SJCRH30 (cell line): ENCODE measurements around the gene HSPB8. TPM values are rescaled to one million over a fixed set of nuclear protein-coding genes. Genes with fewer than 3 reads are reported as not detected.

Experiments used
- DNase-seq, 2 experiments: peaks; one replicate each; pipeline ENCODE4 v3.0.0-alpha.2; 2015 to 2020
- H3K27ac ChIP-seq: fragments of 250-450 bp; sonication (Bioruptor Pico); 2 replicates; pipeline ENCODE4 v1.5.1; 2020; ENCODE audit warnings: mild to moderate bottlenecking, moderate library complexity
- H3K27me3 ChIP-seq: fragments of 250-450 bp; sonication (Bioruptor Pico); 2 replicates; pipeline ENCODE4 v1.5.1; 2020; ENCODE audit warnings: mild to moderate bottlenecking, moderate library complexity
- H3K36me3 ChIP-seq: fragments of 250-450 bp; sonication (Bioruptor Pico); 2 replicates; pipeline ENCODE4 v1.5.1; 2020; ENCODE audit warnings: mild to moderate bottlenecking, moderate library complexity
- H3K4me1 ChIP-seq: fragments of 250-450 bp; sonication (Bioruptor Pico); 2 replicates; pipeline ENCODE4 v1.5.1; 2020; ENCODE audit warnings: mild to moderate bottlenecking, moderate library complexity
- H3K4me3 ChIP-seq: fragments of 250-450 bp; sonication (Bioruptor Pico); 2 replicates; pipeline ENCODE4 v1.5.1; 2020; ENCODE audit warnings: mild to moderate bottlenecking, moderate library complexity
- H3K9me3 ChIP-seq: fragments of 250-450 bp; sonication (Bioruptor Pico); replicated peaks from 2 replicates; pipeline ENCODE4 v1.5.1; 2020; ENCODE audit warnings: mild to moderate bottlenecking, moderate library complexity
- total RNA-seq: library from RNA; depleted of rRNA; stranded (reverse); fragments of >200 nt; shearing (Covaris generic); gene quantifications from 2 replicates; pipeline ENCODE4 v1.2.3, GENCODE V29; 2014; rRNA removed

The HSPB8 gene
- total RNA-seq, 1 experiment from 2014 or later: 3.3 TPM

DNA sequence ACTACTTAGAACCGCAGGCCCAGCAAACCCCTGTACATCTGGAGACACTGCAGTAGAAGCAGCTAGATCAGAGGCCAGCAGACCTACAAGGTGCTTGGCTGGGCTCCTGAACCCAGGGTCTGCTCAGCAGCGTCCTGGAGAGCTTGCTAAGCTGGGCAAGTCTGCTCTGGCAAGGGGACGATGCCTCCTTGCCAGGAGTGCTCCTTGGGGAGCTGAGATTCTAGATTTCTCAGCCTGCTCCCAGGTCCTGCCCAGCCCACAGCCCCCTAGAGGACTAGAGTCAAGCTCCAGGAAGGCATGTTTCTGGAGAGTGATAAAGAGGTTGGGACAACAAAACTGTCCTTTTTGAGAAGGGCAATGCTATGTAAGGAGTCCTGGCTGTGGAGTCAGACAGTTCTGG is 60.3 kb downstream of the HSPB8 start:
- Histone ChIP-seq H3K9me3 (no peaks in the 10 kb centered on the region), H3K36me3 (no peaks in the 10 kb centered on the region), H3K4me3 (no peak overlapping the region), H3K27ac (no peak overlapping the region), H3K27me3 (no peaks in the 10 kb centered on the region; the same call in 1 of the 2 replicates), H3K4me1 (no peaks in the 10 kb centered on the region)
- no peak for DNase-seq

DNA sequence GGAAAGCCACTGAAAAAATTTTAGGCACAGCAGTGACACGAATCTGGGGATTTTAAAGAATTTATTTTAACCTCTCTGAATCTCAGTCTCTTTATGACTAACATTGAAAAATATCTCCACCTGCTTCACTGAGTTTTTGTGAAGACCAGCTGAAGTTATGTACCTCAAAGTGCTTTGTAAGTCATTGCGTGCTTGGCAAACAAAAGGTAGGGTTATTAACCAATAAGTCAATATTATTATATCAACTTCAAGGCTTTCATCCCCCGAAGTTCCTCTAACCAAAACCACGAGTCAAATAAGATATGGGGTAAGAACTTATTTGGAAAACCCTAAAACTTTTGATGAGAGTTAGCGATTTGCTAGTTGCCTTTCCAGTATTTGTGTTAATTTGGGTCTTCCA is 62.3 kb downstream of the HSPB8 start:
- Histone ChIP-seq H3K36me3 (no peaks in the 10 kb centered on the region), H3K4me1 (no peaks in the 10 kb centered on the region), H3K4me3 (no peak overlapping the region), H3K27ac (no peak overlapping the region), H3K9me3 (no peaks in the 10 kb centered on the region), H3K27me3 (no peaks in the 10 kb centered on the region)
- DNase-seq: no peak

DNA sequence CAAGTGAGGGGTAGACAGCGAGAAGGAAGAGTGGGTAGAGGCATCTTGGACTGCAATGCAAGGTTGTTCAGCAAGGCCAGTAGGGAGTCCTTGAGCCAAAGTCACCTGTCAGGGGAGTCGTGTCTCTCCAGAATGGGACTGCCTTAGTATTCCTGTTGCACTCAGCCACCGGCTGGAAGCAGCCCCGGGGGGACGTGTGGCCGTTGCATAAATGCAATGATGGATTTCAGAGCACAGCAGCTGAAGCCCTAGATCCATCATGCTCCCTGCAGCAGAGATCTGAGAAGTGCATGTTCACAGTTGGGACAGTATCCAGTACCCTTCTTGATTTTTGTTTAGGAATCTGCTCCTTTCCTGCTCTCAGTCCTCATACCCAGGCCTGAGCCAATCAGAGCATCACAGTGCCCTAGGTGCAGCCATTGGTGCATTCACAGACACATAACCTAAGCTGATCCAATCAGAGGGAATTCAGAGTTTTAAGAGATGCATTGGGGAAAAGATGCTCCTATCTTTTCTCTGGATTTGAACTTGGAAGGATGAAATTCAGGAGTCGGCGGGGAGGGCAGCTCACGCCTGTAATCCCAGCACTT is 62.9 kb downstream of the HSPB8 start:
- H3K4me1 ChIP-seq: no peaks in the 10 kb centered on the region
- H3K36me3 ChIP-seq: no peaks in the 10 kb centered on the region
- DNase-seq: no peak
- no peak overlapping the region for H3K27ac ChIP-seq
- no peaks in the 10 kb centered on the region for H3K9me3 ChIP-seq
- no peaks in the 10 kb centered on the region for H3K27me3 ChIP-seq
- no peak overlapping the region for H3K4me3 ChIP-seq

Other genes starting within 250 kb of the HSPB8 start
- not detected in 2 replicates for gene SRRM4, start 197.4 kb upstream of the HSPB8 start, total RNA-seq
- gene CCDC60, start 155.8 kb downstream of the HSPB8 start, total RNA-seq: 0.04 TPM in 1 of 2 replicates, not detected in the other